Suprapubic skin (tissue), 4 donors: ENCODE results near the gene DCUN1D1. TPM values are rescaled to one million over a fixed set of nuclear protein-coding genes. Genes with fewer than 3 reads are reported as not detected.

ENCODE experiments used
- DNase-seq, 2 donors: peaks; one replicate each; pipeline ENCODE4 v3.0.0-alpha.2; 2019; ENCODE audit warnings: low spot score in 2 of 2
- H3K27ac ChIP-seq: fragments of 200-600 bp; sonication (generic); one replicate; pipeline ENCODE4 v1.5.1; 2019
- H3K27me3 ChIP-seq: fragments of 200-600 bp; sonication (generic); one replicate; pipeline ENCODE4 v1.5.1; 2019
- H3K36me3 ChIP-seq: fragments of 200-600 bp; sonication (generic); one replicate; pipeline ENCODE4 v1.5.1; 2019
- H3K4me1 ChIP-seq: fragments of 200-600 bp; sonication (generic); one replicate; pipeline ENCODE4 v1.5.1; 2019
- H3K4me3 ChIP-seq: fragments of 200-600 bp; sonication (generic); one replicate; pipeline ENCODE4 v1.5.1; 2019; ENCODE audit warnings: mild to moderate bottlenecking
- H3K9me3 ChIP-seq: fragments of 200-600 bp; sonication (generic); one replicate; pipeline ENCODE4 v1.5.1; 2019
- CTCF ChIP-seq, 2 donors: fragments of 200-600 bp in 1 of 2; fragments of 450-650 bp in 1 of 2; sonication (generic) in 1 of 2; IDR thresholded peaks; one replicate each; pipeline ENCODE4 v1.5.1; 2016 to 2019; ENCODE audit warnings: antibody characterized with exemption in 2 of 2, mild to moderate bottlenecking in 1 of 2, moderate library complexity in 1 of 2
- EP300 ChIP-seq: sonication (generic); formaldehyde crosslinking; IDR thresholded peaks from one replicate; pipeline ENCODE4 v1.6.1; 2017; ENCODE audit warnings: antibody characterized with exemption
- POLR2A ChIP-seq, 2 donors: fragments of 450-650 bp; IDR thresholded peaks; one replicate each; pipeline ENCODE4 v1.6.1; 2017; ENCODE audit warnings: antibody characterized with exemption in 2 of 2, mild to moderate bottlenecking in 2 of 2, moderate library complexity in 2 of 2
- POLR2AphosphoS5 ChIP-seq, 3 donors: sonication (generic); formaldehyde crosslinking; IDR thresholded peaks; one replicate each; pipeline ENCODE4 v1.6.1; 2017; ENCODE audit warnings: antibody characterized with exemption in 3 of 3
- WGBS: methylation state at CpG from one replicate; pipeline ENCODE4 v1.1.5; 2018; 5-methylcytosine and 5-hydroxymethylcytosine counted together
- total RNA-seq, 4 donors: library from RNA; depleted of rRNA; stranded (reverse); fragments of >200 nt; gene quantifications; one replicate each; pipeline ENCODE4 v1.1.0, GENCODE V29; 2016

DCUN1D1 gene
- total RNA-seq, 4 donors from 2014 or later = 17.5 to 29.7 (median 23.0) TPM

GRCh38 chr3:182981038-182981380 is 671 bp upstream of the DCUN1D1 start:
- Histone ChIP-seq H3K27me3 (no peaks in the 10 kb centered on the region), H3K36me3 (no peaks in the 10 kb centered on the region), H3K4me3 (peak overlapping the region; percentile 99), H3K9me3 (no peaks in the 10 kb centered on the region), H3K27ac (peak overlapping the region; percentile 94), H3K4me1 (peaks cover 20% of the 10 kb centered on the region)
- no peak for TF ChIP-seq CTCF (IDR thresholded peaks at IDR 0.05)
- TF ChIP-seq POLR2AphosphoS5 (IDR thresholded peaks at IDR 0.05) = no peak
- TF ChIP-seq EP300 = no peak
- no peak for TF ChIP-seq POLR2A (IDR thresholded peaks at IDR 0.05)
- DNase-seq = peak in 1 of 2 donors; percentile 71
- 72% methylated on average over 10 of the region's 10 CpGs for whole genome bisulfite sequencing

- DNase-seq = peak in 1 of 2 donors; percentile 65
- peak overlapping the region; percentile 94 for H3K27ac ChIP-seq
Observed at GRCh38 chr3:182979674-182980191, 605 bp downstream of the DCUN1D1 start.

GRCh38 chr3:182979103-182979673 is 1.1 kb downstream of the DCUN1D1 start:
- WGBS = 2% methylated on average over 10 of the region's 10 CpGs
- Histone ChIP-seq H3K9me3 (no peaks in the 10 kb centered on the region), H3K4me3 (peak overlapping the region; percentile 99), H3K4me1 (peaks cover 20% of the 10 kb centered on the region), H3K27me3 (no peaks in the 10 kb centered on the region), H3K27ac (peak overlapping the region; percentile 94), H3K36me3 (no peaks in the 10 kb centered on the region)
- no peak for DNase-seq
- no peak for TF ChIP-seq CTCF (IDR thresholded peaks at IDR 0.05)
- TF ChIP-seq EP300 = no peak
- no peak for TF ChIP-seq POLR2A (IDR thresholded peaks at IDR 0.05)
- TF ChIP-seq POLR2AphosphoS5 (IDR thresholded peaks at IDR 0.05) = no peak

More at GRCh38 chr3:182979674-182980191, 605 bp downstream of the DCUN1D1 start:
- Histone ChIP-seq H3K27me3 (no peaks in the 10 kb centered on the region), H3K4me3 (peak overlapping the region; percentile 99), H3K9me3 (no peaks in the 10 kb centered on the region), H3K4me1 (peaks cover 20% of the 10 kb centered on the region), H3K36me3 (no peaks in the 10 kb centered on the region)
- WGBS = under 1% methylated on average over 20 of the region's 29 CpGs
- TF ChIP-seq CTCF (IDR thresholded peaks at IDR 0.05) (no peak), POLR2A (IDR thresholded peaks at IDR 0.05) (no peak), EP300 (no peak), POLR2AphosphoS5 (IDR thresholded peaks at IDR 0.05) (no peak)

- Histone ChIP-seq H3K4me3 (no peak overlapping the region), H3K27ac (no peak overlapping the region), H3K9me3 (no peaks in the 10 kb centered on the region), H3K36me3 (no peaks in the 10 kb centered on the region), H3K27me3 (no peaks in the 10 kb centered on the region), H3K4me1 (peaks cover 20% of the 10 kb centered on the region)
- DNase-seq = no peak
- 74% methylated on average over 5 of the region's 5 CpGs for WGBS
- no peak for TF ChIP-seq EP300
- TF ChIP-seq CTCF (IDR thresholded peaks at IDR 0.05) = no peak
- TF ChIP-seq POLR2A (IDR thresholded peaks at IDR 0.05) = no peak
- TF ChIP-seq POLR2AphosphoS5 (IDR thresholded peaks at IDR 0.05) = no peak
Observed at GRCh38 chr3:182978387-182978786, 2.0 kb downstream of the DCUN1D1 start.

- H3K36me3 ChIP-seq = no peaks in the 10 kb centered on the region
- H3K27ac ChIP-seq = no peak overlapping the region
- TF ChIP-seq POLR2AphosphoS5 (IDR thresholded peaks at IDR 0.05) = no peak
- H3K27me3 ChIP-seq = no peaks in the 10 kb centered on the region
- WGBS = 99% methylated on average over 5 of the region's 5 CpGs
- H3K4me1 ChIP-seq = peaks cover under 1% of the 10 kb centered on the region
- no peak overlapping the region for H3K4me3 ChIP-seq
- no peaks in the 10 kb centered on the region for H3K9me3 ChIP-seq
- no peak for DNase-seq
Observed at GRCh38 chr3:182973047-182973446, 7.3 kb downstream of the DCUN1D1 start.
